HG03097 (cell line): ENCODE results near the gene P3H2.
"Not testable (repeated sequence)": the region's sequence is repeated elsewhere in the genome, so short reads cannot be mapped to it uniquely, and the experiment has no call there.

ENCODE experiments used
- ATAC-seq: cut with Tn5 transposase; IDR thresholded peaks from one replicate; pipeline ENCODE4 v1.9.1; 2021; ENCODE audit not compliant: unreplicated experiment, low FRiP score

The P3H2 gene

DNA sequence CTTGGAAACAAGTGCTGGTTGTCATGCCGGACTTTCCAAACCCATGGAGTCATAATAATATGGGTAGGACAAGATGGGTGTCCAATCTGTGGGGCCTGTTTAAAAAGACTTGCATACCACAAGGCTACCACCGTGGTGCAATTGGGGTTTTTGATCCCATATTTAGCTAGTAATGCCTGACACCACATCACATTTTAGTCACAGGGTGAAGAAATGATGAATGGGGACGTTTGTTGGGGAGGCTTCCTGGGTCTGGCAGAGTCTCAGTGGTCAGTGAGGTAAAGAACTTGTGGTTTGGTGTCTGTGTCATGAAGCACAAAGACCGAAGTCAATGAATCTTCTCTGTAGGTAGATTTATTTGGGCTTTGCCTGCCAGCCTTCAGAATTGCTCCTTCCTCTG is 31.0 kb downstream of the P3H2 start:
- no peak for ATAC-seq

DNA sequence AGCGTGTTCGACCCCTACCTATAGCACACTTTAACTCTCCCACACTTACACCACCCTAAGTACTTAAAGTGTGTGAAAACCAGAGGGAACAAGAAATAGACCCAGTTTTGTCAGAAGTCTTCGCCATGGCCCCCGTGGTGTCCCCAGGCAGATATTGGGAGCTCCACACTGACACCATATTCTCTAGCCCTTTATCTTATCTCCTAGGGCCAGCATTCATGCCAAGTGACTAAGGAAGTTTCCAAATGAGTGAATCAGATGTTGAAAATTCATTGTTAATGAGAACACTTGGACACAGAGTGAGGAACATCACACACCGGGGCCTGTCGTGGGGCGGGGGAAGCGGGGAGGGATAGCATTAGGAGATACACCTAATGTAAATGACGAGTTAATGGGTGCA is 31.8 kb downstream of the P3H2 start:
- no peak for ATAC-seq

DNA sequence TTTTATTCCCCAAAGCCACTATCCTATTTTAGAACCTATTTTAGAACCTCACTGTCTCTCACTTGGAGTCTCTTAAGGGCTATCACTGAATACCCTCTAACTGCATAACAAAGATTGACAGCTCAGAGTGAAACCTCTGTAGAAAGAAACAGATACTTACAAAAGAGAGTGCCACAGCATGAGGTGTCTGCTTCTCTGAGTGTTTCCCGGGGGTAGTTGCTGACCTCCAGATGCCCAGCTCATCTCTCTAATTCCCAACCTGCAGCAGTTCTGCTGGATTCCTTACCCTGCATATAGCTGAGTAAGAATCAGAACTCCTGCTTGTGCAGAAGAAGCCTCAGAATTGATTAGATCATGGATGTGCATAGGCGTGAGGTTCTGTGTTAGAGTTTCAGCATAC is 34.5 kb downstream of the P3H2 start:
- ATAC-seq, result no peak

DNA sequence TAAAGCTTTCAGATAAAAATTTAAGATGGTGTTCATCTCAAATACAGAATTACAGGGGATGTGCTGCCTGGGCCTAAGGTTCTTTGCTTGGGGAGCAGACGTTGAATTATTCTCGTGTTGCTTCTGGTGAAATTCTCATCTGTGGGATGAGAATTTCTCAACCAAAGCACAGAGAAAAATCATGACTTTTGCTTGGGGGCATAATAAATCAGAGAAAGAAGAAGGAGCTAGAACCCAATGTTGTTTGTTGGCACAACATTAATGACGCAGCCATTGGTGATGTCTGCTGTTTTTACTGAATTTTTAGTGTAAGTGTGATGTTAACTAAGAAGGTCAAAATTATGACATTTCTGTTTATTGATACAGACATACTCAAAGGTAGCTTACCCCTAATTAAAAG is 35.7 kb downstream of the P3H2 start:
- no peak for ATAC-seq

DNA sequence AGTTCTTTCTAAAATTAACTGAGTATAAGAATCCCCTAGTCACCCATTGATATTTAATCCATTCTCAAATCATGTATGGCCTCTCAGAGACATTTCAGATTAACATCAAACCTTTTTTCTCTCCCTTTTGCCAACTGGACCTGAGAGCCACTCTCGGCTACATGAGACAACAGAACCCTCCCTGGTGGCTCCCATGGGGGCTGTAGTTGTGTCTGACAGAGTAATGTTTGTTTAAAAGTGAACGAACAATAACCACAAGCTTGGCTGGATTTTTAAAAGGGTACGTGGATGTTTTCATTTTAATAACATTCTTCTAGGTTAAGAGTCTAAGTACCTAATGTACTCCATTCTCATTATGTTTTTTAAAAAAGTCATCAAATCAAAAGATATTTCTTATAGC is 37.1 kb downstream of the P3H2 start:
- ATAC-seq, result no peak

DNA sequence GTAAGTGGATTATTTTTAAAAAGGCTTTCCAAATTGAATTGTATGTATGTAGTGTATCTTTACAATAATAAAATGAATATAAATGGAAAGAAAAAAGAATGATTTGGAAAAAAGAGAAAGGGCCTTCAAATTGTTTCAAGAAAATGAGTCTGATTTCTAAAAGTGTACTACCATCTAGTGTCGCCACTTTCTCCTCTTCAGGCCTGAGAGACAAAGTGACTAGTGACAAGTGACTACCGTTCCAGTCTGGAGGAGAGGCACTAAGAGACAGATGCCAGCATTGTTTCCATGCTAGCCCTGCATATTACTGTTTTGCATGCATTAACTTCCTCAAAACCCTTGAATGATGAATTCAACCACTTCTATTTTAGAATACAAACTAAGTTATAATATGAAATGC is 39.3 kb downstream of the P3H2 start:
- no peak for ATAC-seq

DNA sequence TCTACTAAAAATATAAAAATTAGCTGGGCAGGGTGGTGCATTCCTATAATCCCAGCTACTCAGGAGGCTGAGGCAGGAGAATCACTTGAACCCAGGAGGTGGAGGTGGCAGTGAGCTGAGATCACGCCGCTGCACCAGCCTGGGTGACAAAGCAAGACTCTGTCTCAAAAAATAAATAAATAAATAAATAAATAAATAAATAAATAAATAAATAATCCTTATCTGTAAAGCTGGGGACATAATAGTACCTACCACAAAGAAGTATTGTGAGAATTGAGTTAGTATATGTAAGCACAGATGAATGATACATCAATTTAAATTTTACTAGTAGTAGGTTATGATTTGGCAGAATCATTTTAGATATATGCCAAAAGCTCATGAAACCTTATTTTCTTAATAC is 41.5 kb downstream of the P3H2 start:
- not testable (repeated sequence) for ATAC-seq

DNA sequence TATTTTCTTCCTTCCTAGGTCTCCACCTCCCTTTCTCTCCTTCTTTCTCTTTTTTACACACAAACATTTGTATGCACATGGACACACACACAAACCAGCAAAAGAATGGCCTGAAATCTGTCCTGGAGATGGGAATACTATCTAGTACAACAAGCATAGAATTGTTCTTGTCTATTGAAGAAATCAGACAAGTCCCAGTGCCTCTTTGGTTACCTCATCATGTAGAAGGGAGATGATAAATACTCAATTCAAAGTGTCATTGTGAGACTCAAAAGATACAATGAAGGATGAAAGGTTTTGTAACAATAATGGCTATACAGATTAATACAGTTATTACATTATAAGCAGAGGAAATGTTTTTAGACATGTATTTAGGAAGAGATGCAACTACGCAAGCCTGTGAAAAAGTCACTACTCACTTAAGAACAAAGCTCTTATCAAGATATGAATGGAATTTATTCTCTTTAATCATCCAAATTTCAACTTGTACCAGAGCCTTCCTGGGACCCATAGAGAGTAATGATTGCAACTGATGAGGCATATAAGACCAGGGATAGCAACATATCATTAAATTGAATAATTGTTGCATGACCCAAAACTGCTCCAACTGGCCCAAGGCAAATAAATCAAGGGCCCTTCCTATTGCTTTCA is 43.2 kb downstream of the P3H2 start:
- no peak for ATAC-seq

DNA sequence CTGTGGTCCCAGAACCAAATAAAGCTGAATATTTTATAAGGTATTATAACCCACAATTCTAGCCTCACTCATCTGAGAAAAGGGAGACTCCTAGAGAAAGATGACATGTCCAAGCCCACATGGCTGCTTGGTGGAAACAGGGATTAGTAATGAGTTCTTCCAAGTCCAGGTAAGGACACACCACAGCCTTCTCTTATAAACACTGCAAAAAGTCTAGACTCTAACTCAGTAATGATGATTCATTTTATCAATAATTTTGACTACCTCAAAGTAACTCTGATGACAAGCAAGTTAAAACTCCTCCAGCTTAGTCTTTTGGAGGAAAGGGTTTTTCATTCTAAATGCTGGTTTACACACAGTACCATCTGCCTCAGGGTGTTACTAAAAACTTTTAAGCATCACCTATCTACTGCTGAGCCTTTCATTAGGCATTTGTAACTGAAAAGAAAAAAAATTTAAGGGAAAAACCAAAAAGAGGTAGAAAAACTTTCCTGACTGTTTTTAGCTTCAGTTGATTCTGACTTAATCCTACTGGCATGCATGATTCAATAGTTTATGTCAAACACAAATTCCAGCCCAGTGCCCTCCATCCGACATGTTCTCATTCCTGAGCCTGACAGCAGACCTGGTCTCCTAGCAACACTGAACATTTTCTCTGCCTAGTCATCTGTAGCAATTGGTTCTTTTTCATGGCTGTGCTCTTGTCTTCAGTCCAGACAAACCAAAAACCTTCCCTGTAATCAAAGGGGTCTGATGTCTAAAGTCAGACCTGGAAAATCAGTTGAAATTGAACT is 43.9 kb downstream of the P3H2 start:
- no peak for ATAC-seq

DNA sequence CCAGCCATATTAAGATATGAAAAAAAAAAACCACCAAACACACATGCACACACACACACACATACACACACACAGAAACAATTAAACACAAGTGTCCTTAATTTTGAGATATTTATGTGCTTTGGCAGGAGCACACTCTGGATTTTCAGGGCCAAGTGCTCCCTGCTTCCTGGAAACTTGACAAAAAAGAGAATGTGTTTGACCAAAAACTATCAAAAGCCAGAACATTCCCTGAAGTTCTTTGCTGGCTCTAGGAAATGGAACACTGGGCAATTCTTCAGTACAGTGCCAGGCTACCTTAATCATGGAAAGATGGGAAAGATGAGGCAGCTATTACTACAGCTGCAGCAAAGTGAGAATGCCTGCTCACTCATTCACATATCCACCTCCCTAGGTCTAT is 44.6 kb downstream of the P3H2 start:
- no peak for ATAC-seq

DNA sequence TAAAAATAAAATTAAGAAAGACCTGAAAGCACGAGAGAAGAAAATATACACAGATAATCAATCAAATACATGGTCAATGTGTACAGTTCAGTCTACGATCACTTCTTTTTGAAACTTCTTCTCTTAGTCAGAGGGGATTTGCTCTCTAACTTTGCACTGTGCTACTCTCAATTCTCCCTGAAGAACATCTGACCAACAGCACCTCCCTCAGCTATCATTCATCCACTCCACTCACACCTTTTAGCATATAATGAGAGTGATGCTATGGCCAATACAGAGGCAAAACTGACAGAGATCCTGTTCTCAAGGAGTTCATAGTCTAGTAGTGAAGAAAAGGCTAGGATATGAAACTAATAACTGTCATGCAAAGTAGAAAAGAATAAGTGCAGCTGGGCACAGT is 45.9 kb downstream of the P3H2 start:
- ATAC-seq, result no peak

DNA sequence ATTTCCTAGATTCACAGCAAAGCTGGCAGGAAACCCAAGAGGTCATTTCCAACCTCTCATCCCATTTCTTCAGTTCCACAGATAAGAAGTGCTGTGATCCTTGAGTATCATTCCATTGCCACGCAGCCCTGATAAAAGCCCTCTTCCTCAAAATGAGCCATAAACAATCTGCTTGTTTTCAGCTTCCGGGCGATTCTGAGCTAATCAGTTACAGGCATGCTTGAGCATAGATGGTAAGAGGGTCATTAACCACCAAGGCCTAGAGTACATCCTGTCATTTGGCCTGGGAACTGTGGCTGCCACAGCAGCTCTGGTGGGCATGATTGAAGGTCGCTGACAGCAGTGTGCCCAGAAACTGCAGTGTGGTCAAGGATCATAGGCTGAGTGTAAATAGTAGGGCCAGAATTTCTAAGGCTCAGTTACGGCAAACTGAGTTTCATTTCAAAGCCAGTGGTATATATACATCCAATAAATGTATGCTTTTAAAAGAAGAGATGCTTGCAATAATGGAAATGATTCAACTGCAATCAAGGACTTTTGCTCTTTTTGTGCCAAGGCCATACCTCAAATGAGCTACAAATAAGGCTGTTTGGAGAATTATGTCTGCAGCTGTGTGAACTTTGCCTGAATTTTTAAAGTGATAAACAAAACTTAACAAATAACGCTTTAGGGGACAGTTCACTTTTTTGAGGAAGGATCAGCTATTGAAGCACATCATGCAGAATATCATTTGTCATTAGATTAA is 47.3 kb downstream of the P3H2 start:
- ATAC-seq, result peak; percentile 87

DNA sequence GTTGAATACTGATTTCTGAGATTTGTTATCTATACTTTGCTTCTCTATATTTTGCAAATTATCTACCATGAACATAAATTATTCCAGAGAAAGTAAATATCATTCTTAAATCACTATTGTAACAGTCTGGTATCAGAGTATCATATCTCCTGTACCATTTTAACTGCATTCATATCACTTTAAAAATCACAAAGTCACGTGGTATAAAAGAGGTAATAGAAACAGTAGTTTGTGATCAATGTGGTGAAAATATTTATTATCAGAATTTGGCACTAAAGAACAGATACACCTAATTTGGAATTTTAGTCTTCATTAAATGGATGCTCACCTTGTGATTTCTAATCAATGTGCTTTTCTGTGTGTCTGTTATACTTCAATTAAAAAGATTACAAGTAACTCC is 47.8 kb downstream of the P3H2 start:
- ATAC-seq, result no peak

DNA sequence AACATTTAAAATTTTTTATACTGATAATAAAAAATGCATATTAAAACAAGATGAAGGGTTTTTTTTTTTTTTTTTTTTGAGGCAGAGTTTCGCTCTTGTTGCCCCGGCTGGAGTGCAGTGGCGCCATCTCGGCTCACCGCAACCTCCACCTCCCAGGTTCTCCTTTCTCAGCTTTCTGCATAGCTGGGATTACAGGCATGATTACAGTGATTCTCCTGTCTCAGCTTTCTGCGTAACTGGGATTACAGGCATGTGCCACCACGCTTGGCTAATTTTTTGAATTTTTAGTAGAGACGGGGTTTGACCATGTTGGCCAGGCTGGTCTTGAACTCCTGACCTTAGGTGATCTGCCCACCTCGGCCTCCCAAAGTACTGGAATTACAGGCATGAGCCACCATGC is 48.8 kb downstream of the P3H2 start:
- ATAC-seq, result not testable (repeated sequence)

DNA sequence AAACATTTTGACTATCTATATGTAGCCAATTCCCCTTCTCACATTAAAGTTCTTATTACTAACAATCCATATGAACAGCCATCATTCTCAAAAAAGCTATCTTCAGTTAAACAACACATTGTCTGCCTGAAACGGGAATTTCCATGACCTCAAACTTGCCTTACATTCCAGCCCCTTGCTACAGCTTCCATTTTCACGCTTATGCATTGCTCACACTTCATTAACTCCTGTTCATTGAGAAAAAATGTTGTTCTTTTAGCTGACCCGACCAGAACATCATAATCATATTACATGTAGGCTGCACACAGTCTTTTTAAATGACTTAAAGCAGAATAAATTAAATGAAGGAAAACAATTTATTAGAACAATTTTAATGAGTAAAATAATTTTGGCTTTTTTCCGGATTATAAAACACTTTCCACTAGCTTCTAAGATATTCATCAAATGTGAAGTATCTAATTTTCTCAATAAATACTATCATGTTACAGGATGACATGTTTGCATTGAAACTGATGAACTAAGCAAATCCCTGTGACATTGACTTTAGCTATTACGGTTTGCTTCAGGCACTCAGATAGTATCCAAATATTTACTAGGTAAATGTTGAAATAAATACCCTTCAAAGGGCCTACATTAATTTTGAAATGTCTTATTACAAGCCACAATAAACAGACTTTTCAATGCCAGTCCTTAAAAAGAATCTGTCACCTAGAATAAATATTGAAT is 49.9 kb downstream of the P3H2 start:
- ATAC-seq, result no peak

DNA sequence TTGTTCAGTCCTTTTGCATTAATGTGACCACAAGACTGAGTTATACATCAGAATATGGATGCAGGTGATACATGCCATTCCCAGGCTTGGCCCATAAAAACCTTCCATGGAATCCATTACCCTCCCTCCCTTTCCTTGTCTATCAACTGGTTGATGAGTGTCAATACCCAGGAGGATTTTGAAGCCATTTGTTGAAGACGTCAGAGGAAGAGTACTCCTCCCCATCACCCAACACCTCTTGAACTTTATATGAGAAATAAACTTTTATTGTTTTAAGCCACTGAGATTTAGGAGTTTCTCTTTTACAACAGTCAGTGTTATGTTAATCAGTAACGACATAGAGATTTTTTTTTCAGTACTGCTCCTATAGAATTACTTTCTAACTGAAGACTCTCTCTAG is 55.5 kb downstream of the P3H2 start:
- no peak for ATAC-seq

DNA sequence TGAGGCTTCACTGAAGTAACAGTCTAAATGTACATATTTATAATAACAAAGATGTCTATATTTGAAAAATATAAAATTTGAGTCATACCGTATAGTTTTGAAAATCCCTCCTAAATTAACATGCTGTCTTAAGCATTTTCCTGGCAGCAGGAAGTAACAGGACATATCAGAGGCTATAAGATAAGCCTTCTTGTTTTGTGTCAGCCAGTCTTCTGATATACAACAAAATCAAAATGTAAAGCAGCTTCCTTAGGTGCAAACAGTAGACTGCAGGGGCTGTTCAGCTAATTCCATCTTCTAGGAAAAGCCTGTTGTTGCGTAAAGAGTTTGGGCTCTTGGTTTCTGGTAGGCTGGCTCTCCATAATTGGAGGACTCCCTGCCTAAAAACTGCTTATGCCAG is 56.0 kb downstream of the P3H2 start:
- no peak for ATAC-seq

DNA sequence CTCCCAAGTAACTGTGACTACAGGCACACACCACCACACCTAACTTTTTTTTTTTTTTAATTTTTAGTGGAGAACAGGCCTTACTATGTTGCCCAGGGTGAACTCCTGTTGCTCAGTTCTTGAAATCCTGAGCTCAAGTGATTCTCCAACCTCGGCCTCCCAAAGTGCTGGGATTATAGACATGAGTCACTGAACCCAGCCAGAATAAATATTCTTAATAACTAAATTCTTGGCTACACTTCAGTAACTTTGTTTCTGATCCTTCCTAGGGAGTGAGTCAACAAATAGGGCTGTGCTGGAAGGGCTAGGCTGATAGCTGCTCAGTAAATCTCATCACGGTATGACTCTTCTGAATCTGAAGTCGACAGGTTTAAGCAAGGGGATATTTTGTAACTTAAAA is 56.6 kb downstream of the P3H2 start:
- no peak for ATAC-seq

DNA sequence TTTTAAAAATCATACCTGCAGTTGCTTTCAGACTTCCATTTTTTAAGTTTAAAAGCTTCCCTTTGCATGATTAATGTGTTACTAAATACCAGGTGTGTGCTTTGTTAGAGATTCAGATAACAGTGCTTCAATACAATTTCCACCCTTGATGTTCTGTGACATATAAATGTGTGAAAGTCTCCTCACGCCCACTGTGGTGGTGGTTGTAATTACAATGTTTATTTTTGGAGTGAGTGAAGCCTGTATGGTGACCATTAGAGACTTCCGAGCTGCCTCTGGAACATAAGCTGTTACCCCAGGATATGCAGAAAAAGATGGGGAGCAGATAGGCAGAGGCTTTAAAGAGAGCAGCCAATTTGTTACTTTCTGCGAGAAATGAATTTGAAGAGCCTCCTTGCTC is 57.2 kb downstream of the P3H2 start:
- ATAC-seq, result no peak

DNA sequence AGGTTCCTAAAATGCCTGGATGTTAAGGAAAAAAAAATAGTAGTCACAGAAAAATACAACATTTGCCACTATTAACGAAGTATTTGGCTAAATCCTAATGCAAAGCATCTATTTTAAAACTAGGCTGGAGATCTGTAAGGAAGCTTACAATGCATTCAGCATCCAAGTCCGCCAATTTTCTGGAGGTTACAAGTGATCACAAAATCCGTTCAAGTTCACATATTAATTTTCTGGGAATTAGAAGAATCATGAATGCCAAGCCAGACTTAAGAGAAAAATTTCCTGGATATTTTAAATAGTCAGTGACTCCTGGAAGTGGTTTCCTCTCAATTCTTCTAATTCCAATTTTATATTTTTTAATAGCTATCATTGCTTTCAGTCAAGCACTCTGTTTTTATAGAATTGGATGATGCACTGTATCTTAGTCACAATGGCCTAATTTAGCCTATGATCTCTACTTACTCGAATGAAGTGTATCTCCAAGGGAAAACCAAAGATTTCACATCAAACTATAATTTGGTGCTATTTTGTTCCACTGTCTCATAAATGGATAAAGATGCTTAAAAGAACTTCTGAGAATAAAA is 60.4 kb downstream of the P3H2 start:
- ATAC-seq, result no peak

DNA sequence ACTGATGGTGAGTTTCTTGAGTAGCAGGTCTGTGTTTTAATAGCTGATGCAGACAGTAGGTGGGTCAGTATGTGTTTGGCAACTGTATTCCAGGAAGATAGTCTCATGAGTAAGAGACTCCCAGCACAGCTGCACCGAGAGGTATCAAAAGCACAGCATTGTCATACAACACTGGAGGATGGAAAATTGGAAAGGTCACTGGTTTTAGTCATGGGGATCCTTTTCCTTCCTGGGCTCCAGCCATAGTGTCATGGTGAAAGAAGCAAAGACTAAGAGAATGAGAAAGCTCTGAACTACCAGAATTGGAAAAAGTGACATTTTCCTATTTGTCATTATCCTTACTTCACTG is 61.5 kb downstream of the P3H2 start:
- ATAC-seq, result no peak
